C4-2B (cell line): ENCODE data around the gene OR6S1.

Source experiments
- H3K27ac ChIP-seq: fragments of 450-650 bp; 2 replicates; pipeline ENCODE4 v1.5.1; 2017
- CTCF ChIP-seq: fragments of 450-650 bp; conservative IDR thresholded peaks from 2 replicates; pipeline ENCODE4 v1.5.1; 2017; ENCODE audit warnings: mild to moderate bottlenecking
- ZFX ChIP-seq: fragments of 450-650 bp; IDR thresholded peaks from 2 replicates; pipeline ENCODE4 v1.6.1; 2017

OR6S1 gene

GRCh38 chr14:20680843-20681347 is 39.4 kb upstream of the OR6S1 start:
- TF ChIP-seq CTCF: no peak
- no peak for TF ChIP-seq ZFX
- H3K27ac ChIP-seq: peak overlapping the region; percentile 92

GRCh38 chr14:20680363-20680762 is 38.9 kb upstream of the OR6S1 start:
- H3K27ac ChIP-seq: peak overlapping the region; percentile 92; the same call in 1 of the 2 replicates
- TF ChIP-seq ZFX (no peak), CTCF (no peak)

GRCh38 chr14:20679907-20680306 is 38.4 kb upstream of the OR6S1 start:
- no peak overlapping the region for H3K27ac ChIP-seq
- TF ChIP-seq ZFX (no peak), CTCF (no peak)

- TF ChIP-seq CTCF (no peak), ZFX (no peak)
- H3K27ac ChIP-seq: no peak overlapping the region
Measured at GRCh38 chr14:20676072-20676471, 34.6 kb upstream of the OR6S1 start.

- H3K27ac ChIP-seq: no peak overlapping the region
- TF ChIP-seq ZFX (no peak), CTCF (no peak)
Measured at GRCh38 chr14:20675669-20676068, 34.2 kb upstream of the OR6S1 start.

GRCh38 chr14:20671597-20672283 is 30.2 kb upstream of the OR6S1 start:
- H3K27ac ChIP-seq: no peak overlapping the region

GRCh38 chr14:20668969-20669368 is 27.5 kb upstream of the OR6S1 start:
- no peak overlapping the region for H3K27ac ChIP-seq
- TF ChIP-seq CTCF: no peak
- no peak for TF ChIP-seq ZFX

More at GRCh38 chr14:20671597-20672283, 30.2 kb upstream of the OR6S1 start:
- no peak for TF ChIP-seq CTCF
- no peak for TF ChIP-seq ZFX
